Cardiac fibroblast (primary cell): ENCODE results near the gene ACOX3.

ENCODE experiments used
- DNase-seq, 2 donors: peaks; one replicate each; pipeline versions ENCODE4 v3.0.0 to v3.0.0-alpha.2; 2010; ENCODE audit warnings: low read depth in 2 of 2
- H3K4me3 ChIP-seq, 2 donors: replicated peaks in 1 of 2; 1 replicate in 1 of 2; 2 replicates in 1 of 2; pipeline ENCODE4 v1.5.1; 2011; ENCODE audit warnings: low read depth in 2 of 2, low read length in 2 of 2, mild to moderate bottlenecking in 2 of 2, moderate library complexity in 1 of 2
- CTCF ChIP-seq: IDR thresholded peaks from one replicate; pipeline ENCODE4 v1.5.1; 2011; ENCODE audit warnings: low read depth, mild to moderate bottlenecking, low read length, inconsistent platforms

ACOX3 gene

GRCh38 chr4:8442596-8443358 is 2.3 kb upstream of the ACOX3 start:
- H3K4me3 ChIP-seq = no peak overlapping the region
- no peak for TF ChIP-seq CTCF
- no peak for DNase-seq

- H3K4me3 ChIP-seq = peak overlapping the region; percentile 73 to 99
- TF ChIP-seq CTCF = no peak
- DNase-seq = no peak
These were observed 1.1 kb upstream of the ACOX3 start for GRCh38 chr4:8441499-8442091.

GRCh38 chr4:8439914-8440491 is 520 bp downstream of the ACOX3 start:
- peak in 1 of 2 donors; percentile 43 for DNase-seq
- H3K4me3 ChIP-seq = peak overlapping the region; percentile 73 to 99
- TF ChIP-seq CTCF = no peak

GRCh38 chr4:8439168-8439567 is 1.4 kb downstream of the ACOX3 start:
- no peak for TF ChIP-seq CTCF
- H3K4me3 ChIP-seq = no peak overlapping the region
- peak; percentile 10 to 11 for DNase-seq

- DNase-seq = no peak
- no peak for TF ChIP-seq CTCF
- no peak overlapping the region for H3K4me3 ChIP-seq
These were observed 1.8 kb downstream of the ACOX3 start for GRCh38 chr4:8438743-8439142.

- peak overlapping the region in 1 of 2 donors; percentile 18 for H3K4me3 ChIP-seq
- TF ChIP-seq CTCF = peak; percentile 17
- peak; percentile 14 to 57 for DNase-seq
These were observed 3.2 kb downstream of the ACOX3 start for GRCh38 chr4:8437281-8437680.
